ENCODE measurements around the gene RPS6KA2. TPM values are rescaled to one million over a fixed set of nuclear protein-coding genes. Genes with fewer than 3 reads are reported as not detected.
A peak's percentile ranks its signal among the peaks of the same experiment; 100 is the strongest.

Gene RPS6KA2
- total RNA-seq, 1 experiment from 2014 or later = 12.3 TPM

DNA sequence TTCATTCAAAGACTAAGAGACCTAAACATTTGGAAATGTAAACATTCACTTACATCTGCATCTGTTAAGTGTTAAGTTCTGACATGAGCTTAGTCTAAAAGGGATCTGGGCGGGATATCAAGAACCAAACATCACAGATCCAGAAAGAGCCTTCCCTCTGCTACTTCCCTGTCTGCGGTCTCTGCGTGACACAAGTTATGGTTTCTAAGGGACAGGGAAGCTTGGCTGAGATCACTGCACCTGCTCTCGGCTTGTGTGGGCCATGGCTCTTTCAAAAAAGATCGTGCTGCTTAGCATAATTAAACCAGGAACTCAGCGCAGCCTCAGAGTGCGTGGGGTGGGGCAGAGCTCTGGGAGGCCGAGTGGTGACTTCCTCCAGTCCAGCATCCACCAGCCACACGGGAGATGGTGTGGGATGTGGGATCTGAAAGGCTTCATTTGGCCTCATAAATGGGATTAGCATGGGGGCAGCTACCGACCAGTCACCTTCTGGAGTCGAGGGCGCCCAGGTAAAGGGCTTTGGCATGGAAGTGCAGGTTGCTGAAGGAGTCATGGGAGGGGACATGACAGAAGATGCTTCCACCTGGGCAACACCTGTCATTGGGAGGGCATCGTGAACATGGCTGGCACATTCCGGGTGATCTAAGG lies 23.9 kb downstream of the RPS6KA2 start:
- H3K79me2 ChIP-seq (ENCODE audit: insufficient read depth, low read length) = peaks cover 6% of the 10 kb centered on the region; the same call in 1 of the 2 replicates
- no peaks in the 10 kb centered on the region for H3K27me3 ChIP-seq (ENCODE audit: insufficient read depth, low read length)
- no peak overlapping the region for H4K5ac ChIP-seq (ENCODE audit: insufficient read length, low read depth, low read length)
- no CpG with 5 or more reads among the region's 14 CpGs for WGBS (ENCODE audit: extremely low coverage, insufficient read length, low lambda C conversion rate)
- no peak overlapping the region for H2BK20ac ChIP-seq (ENCODE audit: low read depth, low read length, poor library complexity, severe bottlenecking)
- H3K27ac ChIP-seq (ENCODE audit: insufficient read length, low read depth, low read length) = no peak overlapping the region
- no peak overlapping the region for H2BK120ac ChIP-seq (ENCODE audit: low read depth, low read length, poor library complexity, severe bottlenecking)
- H3K14ac ChIP-seq (ENCODE audit: insufficient read depth, low read length) = no peak overlapping the region
- H3T11ph ChIP-seq (ENCODE audit: low read length) = no peak overlapping the region
- peaks cover 8% of the 10 kb centered on the region for H3K79me1 ChIP-seq (ENCODE audit: insufficient read depth, low read depth, low read length, poor library complexity, severe bottlenecking)
- Mint-ChIP-seq H3K4me3 (no peak overlapping the region), H3K27ac (peak overlapping the region in 1 of 3 experiments; percentile 45; a peak in 2 of 7 replicates), H3K4me1 (peaks cover 20% of the 10 kb centered on the region in 2 experiments), H3K9me3 (no peaks in the 10 kb centered on the region), H3K36me3 (ENCODE audit: insufficient read depth in 1 of 3, low read depth in 3 of 3) (peaks cover 0 to 4% (median 0%) of the 10 kb centered on the region in 3 experiments; a peak in 3 of 7 replicates), H3K27me3 (ENCODE audit: low read depth) (no peaks in the 10 kb centered on the region)
- no peak overlapping the region for H3K9ac ChIP-seq (ENCODE audit: extremely low read depth, insufficient read length, low read length)
- H4K20me1 ChIP-seq (ENCODE audit: control insufficient read depth, insufficient read depth, insufficient read length) = no peaks in the 10 kb centered on the region
- no peak overlapping the region for H4K8ac ChIP-seq (replicated peaks; ENCODE audit: insufficient read length, low read depth, low read length)
- no peak overlapping the region for H3K18ac ChIP-seq (ENCODE audit: insufficient read length, low read depth, low read length)
- no peak overlapping the region for H4K91ac ChIP-seq (ENCODE audit: insufficient read length, low read depth, low read length)
- no peaks in the 10 kb centered on the region for H3K23me2 ChIP-seq (ENCODE audit: insufficient read length, low read depth, low read length, poor library complexity, severe bottlenecking)
- no peak overlapping the region for H3K56ac ChIP-seq (ENCODE audit: insufficient read length, low read depth, low read length)
- no peak overlapping the region for H2BK15ac ChIP-seq (ENCODE audit: low read depth, low read length)
- H3K23ac ChIP-seq (ENCODE audit: insufficient read length, low read depth, low read length) = no peak overlapping the region
- H2BK12ac ChIP-seq (ENCODE audit: insufficient read length, low read depth, low read length) = no peak overlapping the region
- peaks cover 3% of the 10 kb centered on the region; the same call in 1 of the 2 replicates for H3K4me1 ChIP-seq (ENCODE audit: insufficient read depth, low read length)
- H3K4me2 ChIP-seq (ENCODE audit: insufficient read depth, insufficient read length, low read length) = no peak overlapping the region
- no peak overlapping the region for H2AK5ac ChIP-seq (ENCODE audit: insufficient read length, low read length)
- DNase-seq = no peak
- H2AFZ ChIP-seq (ENCODE audit: low read length) = no peak overlapping the region
- H3K4ac ChIP-seq (ENCODE audit: low read depth, low read length) = no peak overlapping the region
- H2BK5ac ChIP-seq (ENCODE audit: insufficient read length, low read length) = no peak overlapping the region
- TF ChIP-seq CTCF (conservative IDR thresholded peaks at IDR 0.05) = no peak
- H3K9me3 ChIP-seq (ENCODE audit: control insufficient read depth, low read depth, low read length) = no peaks in the 10 kb centered on the region
